HG03575 (cell line): ENCODE data around the gene PUS10.
"Not testable (repeated sequence)": the region's sequence is repeated elsewhere in the genome, so short reads cannot be mapped to it uniquely, and the experiment has no call there.

Experiments
- ATAC-seq: cut with Tn5 transposase; IDR thresholded peaks from one replicate; pipeline ENCODE4 v1.9.1; 2021; ENCODE audit not compliant: unreplicated experiment, insufficient number of reproducible peaks, low FRiP score; ENCODE audit errors: extremely low read depth

The PUS10 gene

GRCh38 chr2:61015976-61016375 lies 2.1 kb downstream of the PUS10 start:
- no peak for ATAC-seq

DNA sequence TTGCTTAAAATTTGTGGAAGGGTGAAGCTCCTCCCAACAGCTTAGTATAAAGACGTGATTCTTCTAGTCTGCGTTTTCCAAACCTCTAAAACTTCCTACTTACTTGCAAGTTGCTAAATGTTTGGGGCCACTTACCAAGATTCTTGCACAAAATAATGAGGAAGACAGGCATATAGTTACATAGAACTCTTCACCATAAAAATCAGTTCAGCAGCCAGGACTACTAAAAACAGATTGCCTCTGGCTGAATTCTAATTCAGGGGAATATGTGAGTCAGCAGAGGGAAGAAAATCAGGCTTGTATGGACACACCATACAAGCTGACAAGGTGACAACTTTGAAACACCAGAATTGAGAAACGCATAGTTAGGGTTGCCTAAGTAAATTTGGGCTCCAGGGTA lies 3.3 kb downstream of the PUS10 start:
- ATAC-seq, result no peak

- no peak for ATAC-seq
Observed at GRCh38 chr2:61013382-61013781, 4.7 kb downstream of the PUS10 start.

GRCh38 chr2:61012303-61012702 lies 5.8 kb downstream of the PUS10 start:
- ATAC-seq, result not testable (repeated sequence)

- no peak for ATAC-seq
Observed at GRCh38 chr2:61011678-61012077, 6.4 kb downstream of the PUS10 start.

GRCh38 chr2:61009355-61009754 lies 8.7 kb downstream of the PUS10 start:
- ATAC-seq, result no peak

GRCh38 chr2:61006486-61007105 lies 11.5 kb downstream of the PUS10 start:
- no peak for ATAC-seq

DNA sequence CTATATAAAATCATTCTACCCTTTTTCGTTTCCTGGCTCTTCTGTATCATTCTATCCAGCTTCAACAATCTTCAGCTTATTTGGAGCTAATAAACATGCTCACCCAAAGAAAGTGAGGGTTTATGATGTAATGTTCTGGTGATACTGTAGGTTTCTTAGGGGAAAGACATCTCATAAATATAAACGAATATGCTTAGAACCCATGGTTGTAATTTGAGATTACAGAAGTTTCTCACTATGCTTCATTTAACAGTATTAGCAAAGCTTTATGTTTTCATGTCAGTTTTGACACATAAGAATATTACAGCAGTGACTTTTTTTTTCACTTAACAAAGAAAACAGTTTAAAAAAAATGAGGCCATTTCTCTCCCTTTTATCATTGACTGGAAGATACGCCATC lies 12.3 kb downstream of the PUS10 start:
- ATAC-seq, result no peak

- no peak for ATAC-seq
Observed at GRCh38 chr2:60998628-60999545, 19.2 kb downstream of the PUS10 start.

DNA sequence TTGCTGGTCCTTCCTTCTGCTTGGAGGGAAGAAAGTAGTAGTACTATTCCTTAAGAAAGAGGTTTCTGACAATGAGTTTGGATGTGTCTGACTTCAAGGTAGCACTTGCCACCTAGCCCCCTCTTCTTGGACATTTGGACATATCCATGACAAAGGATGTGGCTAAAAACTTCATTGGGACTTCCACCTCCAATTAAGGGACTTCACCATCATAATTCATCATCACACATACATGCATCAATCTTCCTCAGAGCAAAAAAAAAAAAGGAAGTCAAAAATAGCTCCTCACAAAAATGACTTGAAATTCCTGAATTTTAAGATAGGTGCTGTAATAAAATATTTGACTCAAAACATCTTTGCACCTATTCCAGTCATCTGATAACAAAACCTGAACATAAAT lies 23.9 kb downstream of the PUS10 start:
- ATAC-seq, result no peak

DNA sequence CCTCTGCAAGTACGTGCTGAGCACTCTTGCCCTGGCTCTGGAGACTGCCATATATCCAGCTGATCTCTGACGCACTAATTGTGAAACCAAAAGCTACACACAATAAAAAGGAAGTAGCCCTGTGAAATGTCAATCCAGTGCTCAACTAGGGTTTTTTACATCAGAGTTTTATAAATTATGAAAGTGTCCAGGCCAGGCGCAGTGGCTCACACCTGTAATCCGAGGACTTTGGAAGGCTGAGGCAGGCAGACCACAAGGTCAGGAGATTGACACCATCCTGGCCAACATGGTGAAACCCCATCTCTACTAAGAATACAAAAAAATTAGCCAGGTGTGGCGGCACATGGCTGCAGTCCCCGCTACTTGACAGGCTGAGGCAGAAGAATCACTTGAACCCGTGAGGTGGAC lies 25.1 kb downstream of the PUS10 start:
- peak; percentile 91 for ATAC-seq

- no peak for ATAC-seq
Observed at GRCh38 chr2:60991644-60992043, 26.4 kb downstream of the PUS10 start.

DNA sequence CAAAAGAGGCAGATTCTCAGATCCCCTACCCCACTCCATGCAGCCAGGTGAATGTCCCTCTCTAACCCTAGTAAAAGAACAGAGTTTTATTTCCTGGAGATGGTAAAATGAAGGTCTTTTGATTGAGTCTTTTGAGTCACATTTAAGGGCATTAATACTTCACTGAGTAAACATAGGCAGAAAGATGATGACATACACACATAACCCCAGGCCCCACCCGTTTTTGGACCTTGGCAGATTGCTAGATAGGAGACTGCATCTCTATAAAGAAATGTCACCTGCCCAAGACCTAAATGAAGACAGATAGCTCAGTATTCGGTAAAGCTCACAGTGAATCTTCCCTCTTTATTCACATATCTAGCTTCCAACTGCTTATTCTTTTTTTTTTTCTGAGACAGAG lies 28.8 kb downstream of the PUS10 start:
- ATAC-seq, result no peak

DNA sequence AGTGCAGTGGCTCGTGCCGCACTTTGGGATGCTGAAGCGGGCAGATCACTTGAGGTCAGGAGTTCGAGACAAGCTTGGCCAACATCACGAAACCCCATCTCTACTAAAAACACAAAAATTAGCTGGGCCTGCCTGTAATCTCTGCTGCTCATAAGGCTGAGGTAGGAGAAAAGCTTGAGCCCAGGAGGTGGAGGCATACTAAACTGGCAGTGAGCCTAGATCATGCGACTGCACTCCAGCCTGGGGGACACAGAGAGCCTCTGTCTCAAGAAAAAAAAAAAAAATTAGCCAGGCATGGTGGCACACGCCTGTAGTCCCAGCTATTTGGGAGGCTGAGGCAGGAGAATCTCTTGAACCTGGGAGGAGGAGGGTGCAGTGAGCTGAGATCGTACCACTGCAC lies 30.4 kb downstream of the PUS10 start:
- not testable (repeated sequence) for ATAC-seq

GRCh38 chr2:60987041-60987440 lies 31.0 kb downstream of the PUS10 start:
- ATAC-seq, result no peak

GRCh38 chr2:60984720-60985119 lies 33.3 kb downstream of the PUS10 start:
- ATAC-seq, result peak; percentile 40

GRCh38 chr2:60982066-60982465 lies 36.0 kb downstream of the PUS10 start:
- not testable (repeated sequence) for ATAC-seq

DNA sequence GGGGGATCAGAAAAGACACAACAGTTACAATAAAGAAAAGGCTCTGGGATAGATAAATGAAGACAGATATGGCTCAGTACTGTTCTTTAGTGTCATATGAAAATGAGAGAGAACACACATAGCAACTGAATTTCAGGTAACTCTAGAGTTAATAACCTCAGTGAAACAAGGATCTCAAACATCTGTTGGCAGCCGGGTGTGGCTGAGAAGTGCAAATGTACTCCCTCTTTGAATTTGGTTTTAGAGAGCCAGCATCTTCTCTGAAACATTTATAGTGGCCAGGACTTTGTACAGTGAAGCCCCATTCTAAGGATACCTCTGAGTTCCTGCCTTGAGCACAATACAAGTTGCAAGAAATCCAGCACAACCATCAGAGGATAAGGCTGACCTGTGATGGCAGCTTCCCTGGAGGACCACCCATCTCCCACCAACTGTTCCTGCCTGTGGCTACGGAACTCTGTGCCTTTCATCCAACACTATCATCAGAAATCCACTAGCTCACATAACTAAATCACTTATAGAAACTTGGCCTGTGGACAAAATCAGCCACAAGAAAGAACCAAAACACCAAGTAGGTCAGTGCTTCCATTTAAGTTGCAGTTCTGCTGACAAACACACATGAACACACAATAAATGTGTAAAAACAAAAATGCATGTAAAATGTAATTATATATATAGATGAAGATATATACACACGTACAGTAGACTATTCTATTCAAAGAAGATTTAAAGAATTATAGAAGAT lies 37.8 kb downstream of the PUS10 start:
- no peak for ATAC-seq

- no peak for ATAC-seq
Observed at GRCh38 chr2:60979231-60979630, 38.8 kb downstream of the PUS10 start.

DNA sequence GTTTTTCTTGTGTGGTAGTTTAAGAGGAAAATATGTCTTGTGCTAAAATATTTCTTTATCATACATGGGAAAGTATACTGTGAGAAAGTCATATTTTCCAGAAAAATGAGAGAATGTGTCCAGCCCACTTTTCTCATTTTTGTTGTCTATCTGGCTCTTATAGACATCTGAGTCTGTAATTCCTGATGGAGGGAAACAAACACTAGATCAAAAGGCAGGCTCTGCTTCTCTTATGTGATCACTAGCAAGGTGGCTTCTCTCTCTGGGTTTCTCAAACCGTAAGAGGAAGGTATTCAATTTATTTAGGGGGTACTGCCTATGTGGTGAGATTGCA lies 40.5 kb downstream of the PUS10 start:
- ATAC-seq, result no peak
